Embryonic facial prominence (tissue), 1 donor: ENCODE results near the gene PLEKHA5.
A peak's percentile ranks its signal among the peaks of the same experiment; 100 is the strongest.
"Not testable (repeated sequence)": the region's sequence is repeated elsewhere in the genome, so short reads cannot be mapped to it uniquely, and the experiment has no call there.

ENCODE experiments used
- DNase-seq: peaks from one replicate; pipeline ENCODE4 v3.0.0-alpha.2; 2016; ENCODE audit errors: extremely low spot score

PLEKHA5 gene

GRCh38 chr12:19129486-19130223 is at the start of gene PLEKHA5:
TSS of gene PLEKHA5 (plus strand) at chr12:19129733. CDS start at chr12:19129800, 67 bp downstream.
- DNase-seq: peak; percentile 22

DNA sequence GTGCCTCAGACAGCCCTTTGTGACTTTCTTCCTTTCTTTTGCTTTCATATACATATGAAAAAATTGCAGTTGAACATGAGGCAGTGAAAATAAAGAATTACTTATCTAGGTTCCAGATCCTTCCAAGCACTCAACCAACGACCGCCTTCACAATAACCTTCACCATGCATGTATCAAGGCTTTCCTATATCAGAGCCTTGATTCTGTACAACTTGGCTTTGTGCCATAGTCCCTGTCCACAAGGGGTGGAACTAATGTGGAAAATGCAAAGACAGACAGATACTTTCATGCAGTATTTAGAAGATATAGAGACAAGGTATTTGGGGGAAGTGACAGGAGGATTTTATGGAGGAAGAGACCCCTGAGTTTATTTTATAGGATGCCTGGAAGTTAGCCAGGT is 48.6 kb upstream of the PLEKHA5 start:
- no peak for DNase-seq

- no peak for DNase-seq
These were observed 47.1 kb upstream of the PLEKHA5 start for GRCh38 chr12:19082365-19082911.

- no peak for DNase-seq
These were observed 45.0 kb upstream of the PLEKHA5 start for GRCh38 chr12:19084547-19084946.

DNA sequence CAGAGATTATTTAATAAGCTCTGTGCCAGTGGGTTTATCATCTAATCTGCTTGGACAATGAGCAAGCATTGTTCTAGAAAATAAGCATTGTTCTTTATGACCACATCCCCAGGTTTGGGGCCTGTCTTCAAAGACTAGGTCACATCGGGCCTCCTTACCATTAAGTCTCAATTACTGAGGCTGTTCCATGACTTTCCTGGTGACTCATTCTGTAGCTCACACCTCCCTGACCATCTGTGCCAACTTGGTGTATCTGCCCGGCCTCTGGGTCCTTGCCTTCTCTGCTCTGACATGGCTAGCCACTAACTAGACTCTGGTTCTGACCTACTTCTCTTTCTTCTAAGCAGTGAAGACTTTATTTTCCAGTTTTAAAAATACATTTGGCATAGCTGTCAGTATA is 44.4 kb upstream of the PLEKHA5 start:
- no peak for DNase-seq

GRCh38 chr12:19088606-19089005 is 40.9 kb upstream of the PLEKHA5 start:
- no peak for DNase-seq

- DNase-seq: not testable (repeated sequence)
These were observed 37.1 kb upstream of the PLEKHA5 start for GRCh38 chr12:19092482-19092881.

DNA sequence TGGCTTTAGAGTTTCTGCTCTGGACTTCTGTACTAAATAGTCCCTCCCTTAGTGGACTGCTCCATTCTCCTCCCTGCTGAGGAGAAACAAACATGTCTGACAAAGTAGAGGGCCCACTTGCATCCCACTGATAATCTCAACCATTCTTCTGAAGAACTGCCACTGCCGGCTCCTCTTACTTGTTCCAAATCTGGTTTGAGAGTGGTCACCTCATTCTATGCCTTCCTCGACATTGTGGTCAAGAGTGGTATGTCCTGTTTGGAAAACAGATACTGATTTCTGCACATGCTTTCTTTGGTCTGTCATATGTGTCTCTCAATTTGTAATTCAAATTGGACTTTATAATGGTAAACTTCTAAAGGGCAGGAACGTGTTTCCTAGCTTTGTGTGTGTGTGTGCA is 36.3 kb upstream of the PLEKHA5 start:
- DNase-seq: no peak

GRCh38 chr12:19095331-19095730 is 34.2 kb upstream of the PLEKHA5 start:
- DNase-seq: no peak

GRCh38 chr12:19095756-19096480 is 33.6 kb upstream of the PLEKHA5 start:
- no peak for DNase-seq

DNA sequence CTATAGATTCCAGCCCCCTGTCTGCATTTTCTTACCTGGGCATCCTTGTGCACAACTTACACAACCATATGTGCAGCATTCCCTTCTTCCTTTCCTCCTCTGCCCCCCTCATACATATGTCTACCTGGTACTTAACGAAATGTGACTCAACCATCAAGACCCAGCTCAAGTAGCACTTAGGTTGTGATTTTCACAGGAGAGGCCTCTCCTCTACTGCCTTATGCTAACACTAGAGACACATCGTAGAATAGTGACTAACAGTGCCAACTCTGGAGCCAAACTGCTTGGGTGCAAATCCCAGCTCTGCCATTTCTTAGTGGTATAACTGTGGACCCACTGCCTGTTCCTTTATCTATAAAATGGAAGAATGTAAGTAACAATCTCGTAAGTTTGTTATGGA is 24.1 kb upstream of the PLEKHA5 start:
- no peak for DNase-seq

GRCh38 chr12:19107750-19108149 is 21.8 kb upstream of the PLEKHA5 start:
- DNase-seq: no peak

DNA sequence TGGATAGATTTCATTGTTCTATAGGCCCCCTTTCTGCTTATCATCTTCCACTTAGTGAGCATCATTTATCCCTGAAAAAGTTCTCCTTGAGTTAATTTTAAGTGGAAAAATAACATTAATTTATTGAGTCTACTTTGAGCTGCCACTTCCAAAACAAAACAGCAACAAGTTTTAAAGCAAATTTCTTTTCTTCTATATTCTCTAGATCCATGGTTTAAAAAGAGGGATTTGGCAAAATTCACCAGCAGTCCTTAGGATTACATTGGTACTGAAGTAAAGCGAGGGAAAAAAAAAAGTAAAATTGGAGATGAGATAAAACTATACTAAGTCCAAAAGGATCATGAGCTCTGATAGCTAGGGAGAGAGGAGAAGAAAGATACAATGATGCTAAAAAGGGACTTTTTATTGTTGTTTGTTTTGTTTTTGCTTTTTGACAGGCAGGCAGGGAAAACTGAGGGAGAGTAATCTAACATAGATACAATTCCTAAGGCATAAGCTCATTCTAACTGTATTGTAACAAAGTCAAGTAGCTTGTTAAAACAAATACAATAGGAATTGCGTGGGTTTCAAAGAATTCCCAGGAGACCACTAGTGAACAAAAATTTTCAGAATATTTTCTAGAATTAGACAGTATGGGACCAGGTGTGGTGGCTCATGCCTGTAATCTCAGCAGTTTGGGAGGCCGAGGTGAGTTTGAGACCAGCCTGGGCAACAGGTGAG is 19.2 kb upstream of the PLEKHA5 start:
- DNase-seq: no peak

DNA sequence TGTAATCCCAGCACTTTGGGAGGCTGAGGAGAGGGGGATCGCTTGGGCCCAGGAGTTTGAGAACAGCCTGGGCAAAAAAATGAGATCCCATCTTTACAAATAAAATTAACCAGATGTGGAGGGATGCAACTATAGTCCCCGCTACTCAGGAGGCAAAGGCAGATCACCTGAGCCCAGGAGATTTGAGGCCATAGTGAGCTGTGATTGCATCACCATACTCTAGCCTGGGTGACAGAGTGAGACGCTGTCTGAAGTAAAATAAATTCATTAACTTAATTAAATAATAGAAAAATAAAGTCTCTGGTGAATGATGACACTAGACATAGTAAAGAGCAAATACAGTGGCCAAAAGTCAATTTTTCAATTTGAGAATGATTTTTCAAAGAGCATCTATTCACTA is 16.1 kb upstream of the PLEKHA5 start:
- no peak for DNase-seq

DNA sequence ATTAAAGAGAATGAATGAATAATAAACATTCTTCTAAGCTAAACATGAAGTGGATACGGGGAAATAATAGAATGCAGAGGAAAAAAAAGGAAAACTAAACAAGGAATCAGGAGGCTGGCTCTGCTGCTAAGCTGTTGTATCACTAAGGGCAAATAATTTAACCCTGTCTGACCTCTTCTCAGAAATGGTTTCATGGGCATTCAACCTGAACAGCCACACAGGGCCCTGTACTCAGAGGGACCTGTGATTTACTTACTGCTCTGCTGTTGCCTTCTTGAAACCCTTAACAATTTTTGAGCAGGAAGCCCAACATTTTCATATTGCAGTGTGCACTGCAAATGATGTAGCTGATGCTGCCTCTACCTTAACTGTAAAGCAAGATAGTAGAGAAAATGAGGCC is 14.2 kb upstream of the PLEKHA5 start:
- no peak for DNase-seq

DNA sequence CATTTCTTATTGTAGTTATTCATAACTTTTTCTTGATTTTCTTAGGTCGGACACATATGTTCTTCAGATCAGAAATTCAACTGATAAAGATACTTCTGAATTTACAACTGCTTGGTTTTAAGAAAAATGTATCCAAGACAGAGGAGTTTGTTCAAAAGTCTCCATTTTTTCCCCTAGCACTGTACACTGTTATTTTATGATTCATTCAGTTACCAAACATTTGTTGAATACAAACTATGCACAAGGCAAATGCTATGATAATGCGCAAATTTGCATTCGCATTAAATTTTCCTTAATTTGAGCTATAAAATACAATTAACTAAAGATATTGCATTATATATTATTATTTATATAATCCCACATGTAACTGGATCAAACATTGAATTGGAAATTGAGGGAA is 10.1 kb upstream of the PLEKHA5 start:
- DNase-seq: no peak

DNA sequence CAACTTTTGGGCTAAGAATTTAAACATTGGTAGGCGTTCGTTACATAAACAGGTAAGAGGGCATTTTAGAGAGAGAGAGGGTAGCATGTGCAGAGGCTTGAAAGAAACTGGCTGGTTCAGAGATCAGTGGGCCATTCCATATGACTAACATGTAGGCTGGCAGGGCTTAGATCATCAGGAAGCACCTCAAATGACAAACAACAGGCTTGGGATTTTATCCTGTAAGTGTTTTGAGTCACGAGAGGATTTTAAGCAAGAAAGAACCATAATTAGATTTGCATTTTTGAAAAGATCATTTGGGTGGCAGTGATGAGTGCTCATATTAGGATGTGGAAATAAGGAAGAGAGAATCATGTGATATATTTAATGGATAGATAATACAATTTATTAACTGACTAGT is 8.7 kb upstream of the PLEKHA5 start:
- no peak for DNase-seq

GRCh38 chr12:19121449-19122018 is 8.0 kb upstream of the PLEKHA5 start:
- no peak for DNase-seq

DNA sequence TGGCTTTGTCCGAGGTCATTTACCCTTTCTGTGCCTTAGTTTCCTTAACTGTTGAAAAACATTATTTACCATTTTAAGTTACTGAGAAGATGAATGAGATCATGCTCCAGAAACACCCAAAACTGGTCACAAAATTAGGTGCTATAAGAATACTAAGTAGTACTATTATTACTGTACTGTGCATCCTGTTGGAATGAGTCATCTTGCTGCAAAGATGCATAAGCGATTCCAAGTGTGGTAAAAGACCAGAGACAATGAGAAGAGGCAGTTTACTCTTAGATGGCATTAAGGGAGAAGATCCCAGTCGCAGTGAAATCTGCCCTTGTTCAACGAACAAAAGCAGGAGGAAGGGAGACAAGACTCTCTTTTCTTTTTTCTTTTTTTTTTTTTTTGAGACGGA is 4.2 kb upstream of the PLEKHA5 start:
- no peak for DNase-seq

GRCh38 chr12:19127270-19127669 is 2.3 kb upstream of the PLEKHA5 start:
- DNase-seq: no peak

DNA sequence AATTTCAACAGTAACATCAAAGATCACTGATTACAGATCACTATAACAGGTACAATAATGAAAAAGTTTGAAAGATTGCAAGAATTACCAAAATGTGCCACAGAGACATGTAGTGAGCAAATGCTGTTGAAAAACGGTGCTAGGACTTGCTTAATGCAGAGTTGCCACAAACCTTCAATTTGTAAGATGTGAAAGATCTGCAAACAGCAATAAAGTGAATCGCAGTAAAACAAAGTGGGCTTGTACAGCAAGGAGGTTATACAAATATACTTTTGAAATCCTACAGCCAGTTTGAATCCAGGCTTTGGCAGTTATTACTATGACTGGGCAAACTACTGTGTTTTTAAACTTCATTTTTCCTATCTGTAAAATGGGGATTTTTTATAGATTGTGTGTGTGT is 1.0 kb upstream of the PLEKHA5 start:
- no peak for DNase-seq

DNA sequence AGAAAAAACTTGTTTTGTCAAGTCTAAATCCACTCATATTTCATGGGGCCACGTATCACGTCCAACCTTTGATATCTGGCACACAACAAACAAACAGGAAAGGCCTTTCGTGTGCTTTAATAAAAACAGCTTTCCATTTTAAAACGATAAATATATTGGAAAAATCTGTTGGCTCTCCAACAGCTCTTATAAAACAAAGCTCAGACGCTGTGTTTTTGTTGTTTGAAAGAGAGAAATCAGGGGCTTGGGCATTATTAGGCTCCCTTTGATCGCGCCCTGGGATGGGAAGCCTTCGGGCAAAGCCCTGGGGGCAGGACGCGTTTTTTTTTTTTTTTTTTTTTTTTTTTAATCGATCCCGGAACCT is 429 bp upstream of the PLEKHA5 start:
- peak; percentile 41 for DNase-seq
